Activated T-cell treated with anti-CD3 and anti-CD28 coated beads, Interleukin-2, amount 50 U/mL, for 48 hours (primary cell): ENCODE measurements around the gene TBPL2.
"Not testable (repeated sequence)": the region's sequence is repeated elsewhere in the genome, so short reads cannot be mapped to it uniquely, and the experiment has no call there.

Experiments
- DNase-seq, 2 experiments: peaks; one replicate each; pipeline ENCODE4 v3.0.0-alpha.2; 2020

TBPL2 gene

DNA sequence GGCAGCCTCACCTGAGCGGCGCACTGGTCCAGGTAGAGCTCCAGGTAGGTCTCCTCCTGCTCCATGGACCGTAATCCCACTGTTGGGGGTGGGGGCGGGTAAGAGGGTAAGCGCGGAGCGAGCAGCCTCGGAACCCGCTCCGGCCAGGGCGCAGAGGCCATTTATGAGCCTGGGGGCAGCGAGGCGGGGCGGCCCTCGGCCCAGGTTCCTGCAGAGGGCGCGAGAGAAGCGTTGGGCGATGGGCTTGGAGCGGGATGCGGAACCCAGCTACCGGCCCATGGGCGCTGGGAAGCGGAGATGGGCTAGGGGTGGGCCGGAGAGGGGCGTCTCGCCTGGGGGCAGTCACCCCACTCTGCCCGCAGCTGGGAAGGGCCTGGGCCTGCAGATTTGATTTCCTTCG is at the start of gene TBPL2:
Gene TBPL2 (minus strand): TSS at position 232 of the 400 bp plus-strand sequence. CDS start 167 bp downstream, at position 65.
- no peak for DNase-seq

- DNase-seq: no peak
Measured at GRCh38 chr14:55488204-55488603, 47.8 kb upstream of the TBPL2 start.

GRCh38 chr14:55482936-55483605 is 42.7 kb upstream of the TBPL2 start:
- DNase-seq: no peak

GRCh38 chr14:55481769-55482168 is 41.4 kb upstream of the TBPL2 start:
- DNase-seq: no peak

DNA sequence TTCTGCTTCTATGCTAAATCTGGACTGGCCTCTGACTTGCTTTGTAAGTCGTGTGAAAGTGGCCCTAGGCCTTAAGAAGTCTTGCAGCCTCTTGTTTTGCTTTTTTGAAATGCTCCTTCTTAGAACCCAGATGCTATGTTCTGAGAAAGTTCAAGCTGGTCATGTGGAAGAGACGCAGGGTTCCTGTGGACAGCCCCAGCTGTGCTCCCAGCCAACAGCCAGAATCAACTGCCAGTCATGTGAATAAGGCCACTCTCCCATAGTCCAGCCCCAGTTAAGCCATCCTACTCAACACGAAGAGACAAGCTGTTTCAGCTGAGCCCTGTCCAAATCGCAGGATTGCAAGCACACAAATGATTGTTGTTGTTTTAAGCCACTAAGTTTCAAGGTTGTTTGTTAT is 37.3 kb upstream of the TBPL2 start:
- DNase-seq: no peak

DNA sequence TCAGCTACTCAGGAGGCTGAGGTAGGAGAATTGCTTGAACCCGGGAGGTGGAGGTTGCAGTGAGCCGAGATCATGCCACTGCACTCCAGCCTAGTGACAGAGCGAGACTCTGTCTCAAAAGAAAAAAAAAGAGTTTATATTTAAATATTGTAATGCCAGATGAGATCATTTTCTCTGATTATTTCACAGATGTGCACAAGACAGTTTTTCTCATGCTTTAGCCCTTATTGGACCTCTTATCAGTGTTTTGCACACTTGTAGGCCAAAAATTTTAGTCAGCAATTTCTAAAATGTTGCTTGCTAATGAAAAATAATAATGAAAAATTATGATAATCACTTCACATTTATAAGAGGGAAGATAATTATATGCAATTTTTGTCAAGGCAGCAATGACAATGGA is 36.0 kb upstream of the TBPL2 start:
- DNase-seq: not testable (repeated sequence)

- DNase-seq: no peak
Measured at GRCh38 chr14:55473786-55474185, 33.4 kb upstream of the TBPL2 start.

GRCh38 chr14:55470025-55470424 is 29.6 kb upstream of the TBPL2 start:
- DNase-seq: no peak

- DNase-seq: no peak
Measured at GRCh38 chr14:55467307-55467706, 26.9 kb upstream of the TBPL2 start.

DNA sequence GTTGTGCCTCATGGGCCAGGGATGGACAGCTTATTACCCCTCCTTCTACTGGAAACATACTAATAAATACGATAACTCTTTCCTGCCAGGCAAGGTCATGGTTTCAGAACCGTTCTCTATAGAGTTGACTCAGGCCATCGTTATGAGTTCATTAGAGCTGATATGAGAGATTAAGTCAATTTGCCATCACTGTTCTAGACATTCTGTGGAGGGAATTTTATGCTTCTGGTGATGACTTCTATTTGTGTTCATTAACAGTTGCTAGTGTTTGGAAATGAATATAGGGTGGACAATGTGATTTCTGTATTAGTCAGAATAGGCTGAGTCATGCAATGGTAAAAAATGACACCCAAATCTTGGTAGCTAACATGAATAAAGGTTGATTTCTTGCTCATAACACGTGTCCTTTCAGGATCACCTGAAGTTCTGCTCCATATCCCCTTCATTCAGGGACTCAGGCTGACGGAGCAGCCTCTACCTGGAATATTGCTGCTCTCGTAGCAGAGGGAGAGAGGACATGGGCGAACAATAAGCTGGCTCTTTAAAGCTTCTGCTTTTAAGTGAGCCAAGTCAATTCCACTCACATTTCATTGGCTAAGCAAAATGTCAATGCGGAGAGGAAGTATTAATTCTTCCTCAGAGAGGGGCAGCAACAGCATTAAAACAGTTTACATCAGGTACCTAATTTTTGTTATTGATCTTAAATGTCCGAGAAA is 18.5 kb upstream of the TBPL2 start:
- DNase-seq: no peak

- no peak for DNase-seq
Measured at GRCh38 chr14:55457496-55457895, 17.1 kb upstream of the TBPL2 start.

- DNase-seq: not testable (repeated sequence)
Measured at GRCh38 chr14:55456411-55456810, 16.0 kb upstream of the TBPL2 start.

DNA sequence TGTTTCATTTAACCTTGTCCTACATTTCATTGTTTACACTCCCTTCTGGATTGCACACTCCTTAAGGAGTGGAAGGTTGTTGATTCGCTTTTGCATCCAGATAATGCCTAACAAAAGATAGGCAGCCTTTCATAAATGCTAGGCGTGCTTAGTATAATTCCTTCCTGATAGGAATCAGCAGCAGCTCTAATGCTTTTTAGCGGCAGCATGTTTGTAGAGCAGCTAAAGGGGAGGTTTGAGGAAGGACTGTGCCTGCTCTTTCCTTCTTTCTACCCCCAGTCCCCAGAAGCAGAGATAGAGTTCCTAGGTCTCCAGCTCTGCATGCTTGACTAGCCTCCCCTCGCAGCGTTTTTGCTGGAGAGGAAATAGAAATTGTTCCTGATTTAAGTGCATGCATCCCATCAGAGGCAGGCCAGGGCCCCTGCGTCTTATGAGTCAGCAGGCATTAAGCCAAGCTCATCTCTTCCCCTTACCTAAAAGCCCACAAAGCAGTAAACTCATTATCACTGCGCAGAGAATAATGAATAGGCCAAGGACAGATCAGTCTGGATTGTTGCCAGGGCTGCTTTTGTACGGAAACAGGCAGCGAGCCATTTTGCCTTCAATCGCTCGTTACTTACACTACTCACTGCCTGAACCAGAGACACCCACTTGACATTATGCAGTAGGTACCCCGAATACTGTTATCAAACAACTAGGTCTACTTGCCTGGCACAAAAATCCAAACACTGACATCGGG is 14.0 kb upstream of the TBPL2 start:
- DNase-seq: no peak

DNA sequence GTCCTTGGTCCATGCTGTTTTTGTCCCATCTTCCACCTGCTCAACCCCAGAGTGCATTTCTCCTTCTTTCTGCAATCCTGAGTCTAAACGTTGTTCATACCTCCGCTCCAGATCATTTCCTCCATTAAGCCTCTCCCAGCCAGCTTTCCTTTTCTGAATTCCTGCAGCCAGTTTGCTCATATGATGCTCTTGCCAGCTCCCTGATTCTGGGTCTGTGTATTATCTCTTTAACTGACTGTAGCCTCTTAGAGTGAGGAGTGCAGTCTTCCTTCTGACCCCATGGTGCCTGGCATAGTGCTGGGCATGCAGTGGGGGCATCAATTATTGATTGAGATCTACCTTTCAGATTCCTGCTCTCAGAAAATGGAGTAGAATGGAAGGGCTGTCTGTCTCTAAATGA is 11.5 kb upstream of the TBPL2 start:
- DNase-seq: no peak

- DNase-seq: no peak
Measured at GRCh38 chr14:55451398-55451797, 11.0 kb upstream of the TBPL2 start.

DNA sequence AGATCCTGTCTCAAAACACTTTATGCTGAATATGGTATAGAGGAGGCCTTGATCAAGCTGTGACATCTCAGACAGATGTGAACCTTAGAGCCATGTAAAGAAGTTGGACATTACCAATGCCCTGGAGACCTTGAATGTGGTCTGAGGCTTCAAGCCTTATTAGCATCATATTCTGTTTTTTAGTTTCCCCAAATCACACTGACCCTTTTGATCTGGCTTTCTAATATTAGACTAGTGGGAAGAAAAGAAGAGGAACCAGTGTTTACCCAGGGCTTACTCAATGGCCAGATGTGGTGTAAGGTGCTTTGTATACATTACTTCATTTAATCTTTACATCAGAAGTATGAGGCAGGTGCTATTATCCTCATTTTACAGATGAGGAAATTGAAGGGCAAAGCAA is 10.6 kb upstream of the TBPL2 start:
- DNase-seq: no peak

DNA sequence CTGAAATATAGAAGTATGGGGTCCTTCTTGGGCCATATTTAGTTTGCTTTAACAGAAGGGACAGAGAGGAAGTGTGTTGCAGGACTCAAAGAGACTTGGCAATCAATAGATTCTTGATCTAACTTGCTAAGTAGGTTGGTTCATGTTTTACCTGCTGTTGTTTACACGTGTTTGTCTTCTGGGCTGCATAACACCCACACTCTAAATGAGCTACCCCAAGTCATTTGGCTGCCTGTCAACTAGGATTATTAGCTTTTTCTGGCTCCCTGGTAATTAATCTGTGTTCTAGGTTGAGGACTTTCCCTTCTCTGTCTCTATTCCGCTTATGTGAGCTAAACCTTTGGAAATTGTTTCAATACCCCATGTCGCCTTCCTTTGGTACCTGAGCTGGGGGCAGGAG is 10.1 kb upstream of the TBPL2 start:
- DNase-seq: no peak

DNA sequence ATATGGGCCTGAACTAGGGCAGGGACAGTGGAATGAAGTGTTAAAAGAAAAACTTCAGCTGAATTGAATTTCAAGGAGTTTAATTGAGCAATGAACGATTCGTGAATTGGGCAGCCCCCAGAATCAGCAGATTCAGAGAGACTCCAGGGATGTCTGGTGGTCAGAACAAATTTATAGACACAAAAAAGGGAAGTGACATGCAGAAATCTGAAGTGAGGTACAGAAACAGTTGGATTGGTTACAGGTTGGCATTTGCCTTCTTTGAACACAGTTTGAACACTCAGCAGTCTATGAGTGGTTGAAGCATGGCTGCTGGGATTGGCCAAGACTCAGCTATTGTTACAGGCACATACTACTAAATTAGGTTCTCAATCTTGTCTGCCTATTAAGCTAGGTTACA is 9.7 kb upstream of the TBPL2 start:
- no peak for DNase-seq

DNA sequence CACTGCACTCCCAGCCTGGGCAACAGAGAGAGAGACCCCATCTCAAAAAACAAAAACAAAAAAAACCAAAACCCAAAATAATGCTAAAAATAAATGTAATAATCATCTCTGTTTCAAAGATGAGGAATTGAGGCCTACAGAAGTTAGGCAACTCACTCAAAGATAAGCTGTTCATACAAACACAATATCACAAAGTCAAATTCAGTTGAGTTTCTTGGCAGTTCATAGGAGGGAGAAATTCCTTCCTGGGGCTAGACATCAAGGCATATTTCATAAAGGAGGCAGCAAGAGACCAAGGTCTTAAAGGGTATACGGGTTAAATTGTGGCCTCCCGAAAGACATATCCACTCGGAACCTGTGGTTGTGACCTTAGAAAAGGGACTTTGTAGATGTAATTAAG is 8.7 kb upstream of the TBPL2 start:
- DNase-seq: no peak

GRCh38 chr14:55448141-55448614 is 7.8 kb upstream of the TBPL2 start:
- peak in 1 of 2 experiments; percentile 56 for DNase-seq

DNA sequence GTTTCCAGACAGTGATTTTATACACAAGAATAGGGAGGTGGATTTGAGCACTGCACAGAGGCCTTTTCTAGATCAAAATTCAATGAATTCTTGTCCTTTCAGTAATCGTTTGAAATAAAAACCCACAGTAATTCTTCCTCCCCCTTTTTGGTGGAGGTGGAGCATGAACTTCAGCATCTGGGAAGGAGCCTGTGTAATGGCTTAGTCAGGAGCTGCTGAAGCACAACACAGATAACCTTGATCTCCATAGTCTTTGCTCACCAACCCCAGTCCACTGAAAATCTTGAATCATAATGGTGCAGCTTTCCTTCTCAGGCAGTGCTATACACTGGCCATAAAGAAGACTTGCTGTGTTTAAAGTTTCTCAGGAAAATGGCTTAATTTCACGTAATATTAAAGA is 6.4 kb upstream of the TBPL2 start:
- DNase-seq: no peak

DNA sequence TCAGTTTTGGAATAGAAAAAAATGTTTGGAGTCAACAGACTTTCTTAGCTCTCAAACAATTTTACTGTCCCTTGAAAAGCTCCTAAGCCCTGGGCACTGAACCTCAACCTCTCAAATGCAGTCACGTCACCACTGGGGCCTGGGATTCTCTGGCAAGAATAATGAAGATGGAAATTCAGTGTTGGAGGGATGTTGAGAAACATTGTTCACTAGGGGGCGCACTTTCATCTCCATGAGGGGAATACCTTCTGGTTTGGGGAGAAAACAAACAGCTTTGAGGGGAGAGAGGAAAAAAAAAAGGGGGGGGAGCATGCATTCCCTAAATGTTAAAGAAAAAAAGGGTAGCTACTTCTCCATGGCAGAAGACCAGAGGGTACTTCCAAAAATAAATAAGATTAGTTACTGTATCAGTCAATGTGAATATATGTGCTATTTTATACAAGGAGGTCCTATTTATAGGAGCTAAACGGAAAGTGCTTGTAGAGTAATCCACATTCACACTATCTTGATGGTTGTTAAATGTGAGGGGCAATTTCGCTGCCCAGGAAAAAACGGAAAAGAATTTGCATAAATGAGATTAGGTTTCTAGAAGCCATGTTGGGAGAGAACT is 5.8 kb upstream of the TBPL2 start:
- peak; percentile 57 to 62 for DNase-seq

DNA sequence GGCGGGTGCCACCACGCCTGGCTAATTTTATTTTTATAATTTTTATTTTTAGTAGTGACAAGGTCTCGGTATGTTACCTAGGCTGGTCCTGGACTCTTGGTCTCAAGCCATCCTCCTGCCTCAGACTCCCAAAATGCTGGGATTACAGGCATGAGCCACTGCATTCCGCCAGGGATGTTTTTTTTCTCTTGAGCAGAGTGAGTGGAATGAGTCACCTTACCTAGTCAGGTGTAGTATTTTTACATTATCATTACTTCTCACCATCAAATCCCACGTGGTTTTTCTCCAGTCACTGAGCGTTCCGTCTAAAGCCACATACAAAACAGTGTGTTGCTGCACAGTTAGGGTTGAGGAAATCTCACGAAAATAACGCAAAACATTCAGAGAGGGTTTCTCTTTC is 870 bp upstream of the TBPL2 start:
- DNase-seq: no peak
